Esophagus muscularis mucosa (tissue), 4 donors: ENCODE results near the gene PPP1R37. TPM values are rescaled to one million over a fixed set of nuclear protein-coding genes. Genes with fewer than 3 reads are reported as not detected.

Source experiments
- DNase-seq: peaks from one replicate; pipeline ENCODE4 v3.0.0-alpha.2; 2017; ENCODE audit errors: extremely low spot score
- H3K27ac ChIP-seq, 4 donors: fragments of 200-600 bp; sonication (generic); replicated peaks in 1 of 4; 1 replicate in 3 of 4; 2 replicates in 1 of 4; pipeline ENCODE4 v1.5.1; 2016 to 2019; ENCODE audit warnings: mild to moderate bottlenecking in 1 of 4
- H3K27me3 ChIP-seq, 4 donors: fragments of 200-600 bp; sonication (generic); one replicate each; pipeline versions ENCODE4 v1.5.1 to v1.6.0; 2016 to 2019
- H3K36me3 ChIP-seq, 4 donors: fragments of 200-600 bp; sonication (generic); one replicate each; pipeline ENCODE4 v1.5.1; 2016 to 2019
- H3K4me1 ChIP-seq, 4 donors: fragments of 200-600 bp; sonication (generic); one replicate each; pipeline ENCODE4 v1.5.1; 2016 to 2019
- H3K4me3 ChIP-seq, 4 donors: fragments of 200-600 bp; sonication (generic); 1 replicate in 2 of 4; 2 replicates in 2 of 4; pipeline ENCODE4 v1.5.1; 2016 to 2019; ENCODE audit warnings: mild to moderate bottlenecking in 4 of 4, moderate library complexity in 1 of 4
- H3K9me3 ChIP-seq, 4 donors: fragments of 200-600 bp; sonication (generic); 1 replicate in 3 of 4; 2 replicates in 1 of 4; pipeline ENCODE4 v1.5.1; 2016 to 2019
- EP300 ChIP-seq: sonication (generic); formaldehyde crosslinking; IDR thresholded peaks from one replicate; pipeline ENCODE4 v1.6.1; 2017; ENCODE audit warnings: antibody characterized with exemption
- POLR2A ChIP-seq: fragments of 450-650 bp; IDR thresholded peaks from one replicate; pipeline ENCODE4 v1.6.1; 2017; ENCODE audit warnings: antibody characterized with exemption, moderate library complexity, mild to moderate bottlenecking, low read depth
- POLR2AphosphoS5 ChIP-seq, 2 donors: sonication (generic); formaldehyde crosslinking; IDR thresholded peaks; one replicate each; pipeline ENCODE4 v1.6.1; 2017; ENCODE audit warnings: antibody characterized with exemption in 2 of 2
- WGBS: methylation state at CpG from one replicate; pipeline ENCODE4 v1.1.5; 2018; 5-methylcytosine and 5-hydroxymethylcytosine counted together
- intact Hi-C: fragments of 100-400 bp; cut with DNase I; formaldehyde crosslinking; loops from one replicate; pipeline ENCODE4 v1.15.1; 2023
- total RNA-seq, 4 donors: library from RNA; depleted of rRNA; stranded (reverse); fragments of >200 nt; gene quantifications; one replicate each; pipeline versions ENCODE4 v1.1.0 to v1.2.1, GENCODE V29; 2016
- TF ChIP-seq, protein P1 (sequence below), 3 experiments: fragments of 200-600 bp in 2 of 3; fragments of 450-650 bp in 1 of 3; sonication (generic) in 2 of 3; IDR thresholded peaks; one replicate each; pipeline ENCODE4 v1.5.1; 2017 to 2019; ENCODE audit warnings: antibody characterized with exemption in 3 of 3, mild to moderate bottlenecking in 2 of 3, moderate library complexity in 1 of 3

PPP1R37 gene
- total RNA-seq, 4 donors from 2014 or later: 21.0 to 46.7 (median 28.3) TPM

- Histone ChIP-seq H3K4me1 (peaks cover 12 to 23% (median 18%) of the 10 kb centered on the region in 4 donors), H3K27me3 (no peaks in the 10 kb centered on the region), H3K9me3 (no peaks in the 10 kb centered on the region), H3K4me3 (no peak overlapping the region), H3K36me3 (peaks cover 27 to 59% (median 50%) of the 10 kb centered on the region in 4 donors), H3K27ac (no peak overlapping the region)
- 100% methylated on average over 9 of the region's 11 CpGs for WGBS
- intact Hi-C loops: no loop called here
- no peak for TF ChIP-seq POLR2A
- TF ChIP-seq, protein P1, sequence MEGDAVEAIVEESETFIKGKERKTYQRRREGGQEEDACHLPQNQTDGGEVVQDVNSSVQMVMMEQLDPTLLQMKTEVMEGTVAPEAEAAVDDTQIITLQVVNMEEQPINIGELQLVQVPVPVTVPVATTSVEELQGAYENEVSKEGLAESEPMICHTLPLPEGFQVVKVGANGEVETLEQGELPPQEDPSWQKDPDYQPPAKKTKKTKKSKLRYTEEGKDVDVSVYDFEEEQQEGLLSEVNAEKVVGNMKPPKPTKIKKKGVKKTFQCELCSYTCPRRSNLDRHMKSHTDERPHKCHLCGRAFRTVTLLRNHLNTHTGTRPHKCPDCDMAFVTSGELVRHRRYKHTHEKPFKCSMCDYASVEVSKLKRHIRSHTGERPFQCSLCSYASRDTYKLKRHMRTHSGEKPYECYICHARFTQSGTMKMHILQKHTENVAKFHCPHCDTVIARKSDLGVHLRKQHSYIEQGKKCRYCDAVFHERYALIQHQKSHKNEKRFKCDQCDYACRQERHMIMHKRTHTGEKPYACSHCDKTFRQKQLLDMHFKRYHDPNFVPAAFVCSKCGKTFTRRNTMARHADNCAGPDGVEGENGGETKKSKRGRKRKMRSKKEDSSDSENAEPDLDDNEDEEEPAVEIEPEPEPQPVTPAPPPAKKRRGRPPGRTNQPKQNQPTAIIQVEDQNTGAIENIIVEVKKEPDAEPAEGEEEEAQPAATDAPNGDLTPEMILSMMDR (IDR thresholded peaks at IDR 0.05): no peak
- TF ChIP-seq POLR2AphosphoS5 (IDR thresholded peaks at IDR 0.05): no peak
- no peak for TF ChIP-seq EP300
- DNase-seq: no peak
Observed at GRCh38 chr19:45140533-45140932, 47.6 kb downstream of the PPP1R37 start.

GRCh38 chr19:45141203-45141900, 48.4 kb downstream of the PPP1R37 start:
- H3K27ac ChIP-seq: no peak overlapping the region
- WGBS: 94% methylated on average over 19 of the region's 28 CpGs
- intact Hi-C loops: no loop called here

DNA sequence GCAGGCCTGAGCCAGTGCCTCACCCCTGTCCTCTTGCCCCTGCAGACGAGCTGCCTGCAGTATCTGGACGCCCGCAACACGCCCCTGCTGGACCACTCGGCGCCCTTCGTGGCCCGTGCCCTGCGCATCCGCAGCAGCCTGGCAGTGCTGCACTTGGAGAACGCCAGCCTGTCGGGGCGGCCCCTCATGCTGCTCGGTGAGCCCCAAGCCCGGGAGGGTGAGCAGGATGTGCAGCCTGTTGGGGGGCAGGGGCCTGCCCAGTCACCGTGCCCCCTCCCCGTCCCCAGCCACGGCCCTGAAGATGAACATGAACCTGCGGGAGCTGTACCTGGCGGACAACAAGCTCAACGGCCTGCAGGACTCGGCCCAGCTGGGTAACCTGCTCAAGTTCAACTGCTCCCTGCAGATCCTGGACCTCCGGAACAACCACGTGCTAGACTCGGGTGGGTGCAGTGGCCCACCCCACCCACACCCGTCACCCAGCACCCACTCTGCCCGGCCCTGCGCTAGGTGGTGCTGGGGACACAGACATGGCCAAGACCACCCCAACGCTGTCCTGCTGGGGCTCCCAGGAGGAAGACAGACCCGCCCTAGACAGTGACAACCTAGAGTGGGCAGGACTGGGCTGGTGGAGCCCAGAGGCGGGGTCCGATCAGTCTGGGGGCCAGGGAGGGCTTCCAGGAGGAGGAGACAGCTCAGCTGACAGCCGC, 49.2 kb downstream of the PPP1R37 start:
- H3K9me3 ChIP-seq: no peaks in the 10 kb centered on the region
- no peak overlapping the region for H3K4me3 ChIP-seq
- H3K27ac ChIP-seq: no peak overlapping the region
- intact Hi-C loops: no loop called here
- H3K36me3 ChIP-seq: peaks cover 32 to 76% (median 66%) of the 10 kb centered on the region in 4 donors
- whole genome bisulfite sequencing: 94% methylated on average over 3 of the region's 33 CpGs
- TF ChIP-seq, protein P1 (IDR thresholded peaks at IDR 0.05): no peak
- no peak for TF ChIP-seq EP300
- no peak for TF ChIP-seq POLR2AphosphoS5 (IDR thresholded peaks at IDR 0.05)
- no peak for TF ChIP-seq POLR2A
- H3K4me1 ChIP-seq: peaks cover 4 to 10% (median 6%) of the 10 kb centered on the region in 4 donors
- no peak for DNase-seq
- no peaks in the 10 kb centered on the region for H3K27me3 ChIP-seq

More at GRCh38 chr19:45141203-45141900, 48.4 kb downstream of the PPP1R37 start:
- DNase-seq: no peak
- Histone ChIP-seq H3K4me1 (peaks cover 12 to 18% (median 15%) of the 10 kb centered on the region in 4 donors), H3K9me3 (no peaks in the 10 kb centered on the region), H3K4me3 (no peak overlapping the region), H3K36me3 (peaks cover 32 to 68% (median 58%) of the 10 kb centered on the region in 4 donors), H3K27me3 (no peaks in the 10 kb centered on the region)
- TF ChIP-seq POLR2AphosphoS5 (IDR thresholded peaks at IDR 0.05): no peak

DNA sequence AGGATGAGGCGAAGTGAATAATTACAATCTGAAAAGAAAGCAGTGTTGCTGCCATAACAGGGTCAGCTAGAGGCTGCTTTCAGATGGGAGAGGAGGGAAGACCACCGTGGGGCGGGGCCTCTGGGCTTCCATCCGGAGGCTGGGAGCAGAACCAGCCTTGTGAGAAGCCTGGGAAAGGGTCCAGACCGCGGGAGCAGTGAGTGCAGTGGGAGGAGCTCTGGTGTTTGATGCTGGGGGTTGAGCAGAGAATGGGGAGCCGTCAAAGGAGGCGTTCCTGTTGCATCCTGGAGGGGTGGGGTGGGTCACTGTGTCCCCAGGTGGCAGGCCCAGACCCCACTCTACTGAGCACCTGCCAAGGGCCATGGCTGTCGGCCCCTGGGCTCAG, 49.7 kb downstream of the PPP1R37 start:
- intact Hi-C loops: no loop called here
- no peak overlapping the region for H3K27ac ChIP-seq
- WGBS: 70% methylated on average over 9 of the region's 9 CpGs
- no peak overlapping the region for H3K4me3 ChIP-seq
- H3K27me3 ChIP-seq: no peaks in the 10 kb centered on the region
- no peak for DNase-seq
- TF ChIP-seq, protein P1 (IDR thresholded peaks at IDR 0.05): no peak
- TF ChIP-seq EP300 (no peak), POLR2AphosphoS5 (IDR thresholded peaks at IDR 0.05) (no peak), POLR2A (no peak)
- no peaks in the 10 kb centered on the region for H3K9me3 ChIP-seq
- peaks cover 32 to 81% (median 71%) of the 10 kb centered on the region in 4 donors for H3K36me3 ChIP-seq
- peaks cover 0 to 5% (median 2%) of the 10 kb centered on the region in 4 donors for H3K4me1 ChIP-seq
